Osteoblast (primary cell): ENCODE results near the gene MAPK8. TPM values are rescaled to one million over a fixed set of nuclear protein-coding genes. Genes with fewer than 3 reads are reported as not detected.

Source experiments
- DNase-seq: peaks from one replicate; pipeline ENCODE4 v3.0.0; 2011; ENCODE audit warnings: low spot score, mixed read lengths; ENCODE audit not compliant: insufficient read length; ENCODE audit errors: missing footprints
- H2AFZ ChIP-seq: 2 replicates; pipeline ENCODE4 v1.6.0; 2011; ENCODE audit warnings: mild to moderate bottlenecking, low read length
- H3K27ac ChIP-seq: 2 replicates; pipeline ENCODE4 v1.5.1; 2011; ENCODE audit warnings: mild to moderate bottlenecking, low read depth, low read length, moderate library complexity
- H3K27me3 ChIP-seq: 2 replicates; pipeline ENCODE4 v1.6.0; 2012; ENCODE audit warnings: mild to moderate bottlenecking, control low read depth, inconsistent platforms, low read length, moderate library complexity; ENCODE audit not compliant: insufficient read depth
- H3K36me3 ChIP-seq: 2 replicates; pipeline ENCODE4 v1.5.1; 2011; ENCODE audit warnings: mild to moderate bottlenecking, low read length, control low read depth, moderate library complexity; ENCODE audit not compliant: insufficient read depth
- H3K4me1 ChIP-seq: 2 replicates; pipeline ENCODE4 v1.5.1; 2011; ENCODE audit warnings: mild to moderate bottlenecking, low read length, control low read depth, moderate library complexity; ENCODE audit not compliant: insufficient read depth
- H3K4me2 ChIP-seq: 2 replicates; pipeline ENCODE4 v1.6.0; 2011; ENCODE audit warnings: mild to moderate bottlenecking, low read length; ENCODE audit not compliant: insufficient read depth
- H3K4me3 ChIP-seq: fragments of 200-600 bp; sonication (generic); 3 replicates; pipeline ENCODE4 v1.5.1; 2012; ENCODE audit warnings: mild to moderate bottlenecking, low read length, inconsistent platforms; ENCODE audit not compliant: insufficient read depth
- H3K79me2 ChIP-seq: 2 replicates; pipeline ENCODE4 v1.6.0; 2012; ENCODE audit warnings: mild to moderate bottlenecking, low read length, control low read depth, inconsistent platforms; ENCODE audit not compliant: insufficient read depth
- H3K9me3 ChIP-seq: 2 replicates; pipeline ENCODE4 v1.5.1; 2011; ENCODE audit warnings: low read depth, low read length, control low read depth
- H4K20me1 ChIP-seq: 2 replicates; pipeline ENCODE4 v1.6.0; 2012; ENCODE audit warnings: mild to moderate bottlenecking, low read length, control low read depth; ENCODE audit not compliant: insufficient read depth
- CTCF ChIP-seq: IDR thresholded peaks from 2 replicates; pipeline ENCODE4 v1.5.1; 2011; ENCODE audit warnings: mild to moderate bottlenecking, low read depth, low read length, moderate library complexity; ENCODE audit errors: extremely low read depth
- total RNA-seq: library from RNA; depleted of rRNA; stranded (reverse); fragments of >200 nt; gene quantifications from 2 replicates; pipeline ENCODE4 v1.2.3, GENCODE V29; 2012

MAPK8 gene
- total RNA-seq, 1 donor = 55.7 TPM

GRCh38 chr10:48431871-48432270 lies 125.4 kb downstream of the MAPK8 start:
- H3K4me1 ChIP-seq = no peaks in the 10 kb centered on the region
- no peak overlapping the region for H3K4me2 ChIP-seq
- H4K20me1 ChIP-seq = no peaks in the 10 kb centered on the region
- H3K36me3 ChIP-seq = peaks cover 4% of the 10 kb centered on the region
- H3K27ac ChIP-seq = no peak overlapping the region
- H2AFZ ChIP-seq = no peak overlapping the region
- no peak overlapping the region for H3K4me3 ChIP-seq
- no peaks in the 10 kb centered on the region for H3K9me3 ChIP-seq
- H3K27me3 ChIP-seq = no peaks in the 10 kb centered on the region
- no peaks in the 10 kb centered on the region for H3K79me2 ChIP-seq
- peak; percentile 17 for DNase-seq
- TF ChIP-seq CTCF = no peak

- no peak overlapping the region for H2AFZ ChIP-seq
- no peaks in the 10 kb centered on the region for H3K27me3 ChIP-seq
- TF ChIP-seq CTCF = no peak
Observed at GRCh38 chr10:48437546-48437945, 131.1 kb downstream of the MAPK8 start.

GRCh38 chr10:48439031-48439430 lies 132.6 kb downstream of the MAPK8 start:
- Histone ChIP-seq H3K9me3 (no peaks in the 10 kb centered on the region), H4K20me1 (no peaks in the 10 kb centered on the region), H3K27ac (peak overlapping the region; percentile 76), H3K27me3 (no peaks in the 10 kb centered on the region), H3K4me3 (no peak overlapping the region), H2AFZ (peak overlapping the region; percentile 56), H3K36me3 (peaks cover 13% of the 10 kb centered on the region), H3K4me2 (peak overlapping the region; percentile 64), H3K79me2 (no peaks in the 10 kb centered on the region), H3K4me1 (peaks cover 23% of the 10 kb centered on the region)
- no peak for TF ChIP-seq CTCF
- peak; percentile 94 for DNase-seq

More at GRCh38 chr10:48437546-48437945, 131.1 kb downstream of the MAPK8 start:
- Histone ChIP-seq H3K79me2 (no peaks in the 10 kb centered on the region), H3K9me3 (no peaks in the 10 kb centered on the region), H3K36me3 (peaks cover 9% of the 10 kb centered on the region), H3K27ac (no peak overlapping the region), H3K4me1 (peaks cover 23% of the 10 kb centered on the region), H3K4me3 (no peak overlapping the region), H3K4me2 (no peak overlapping the region), H4K20me1 (no peaks in the 10 kb centered on the region)
- DNase-seq = no peak

- H3K27ac ChIP-seq = peak overlapping the region; percentile 76
- peak; percentile 83 for DNase-seq
Observed at GRCh38 chr10:48439581-48440041, 133.1 kb downstream of the MAPK8 start.

More at GRCh38 chr10:48439581-48440041, 133.1 kb downstream of the MAPK8 start:
- H3K27me3 ChIP-seq = no peaks in the 10 kb centered on the region
- H3K4me3 ChIP-seq = peak overlapping the region; percentile 50
- no peaks in the 10 kb centered on the region for H3K79me2 ChIP-seq
- H3K9me3 ChIP-seq = no peaks in the 10 kb centered on the region
- peaks cover 2% of the 10 kb centered on the region for H4K20me1 ChIP-seq
- peaks cover 23% of the 10 kb centered on the region for H3K4me1 ChIP-seq
- peaks cover 18% of the 10 kb centered on the region for H3K36me3 ChIP-seq
- H3K4me2 ChIP-seq = peak overlapping the region; percentile 64
- TF ChIP-seq CTCF = no peak
- H2AFZ ChIP-seq = peak overlapping the region; percentile 44
